ENCODE measurements around the gene MRPL48.

- TF ChIP-seq REST (IDR thresholded peaks at IDR 0.05; ENCODE audit: insufficient read depth in 1 of 2, low read depth in 2 of 2, low read length in 2 of 2) (no peak), SIN3A (IDR thresholded peaks at IDR 0.05; ENCODE audit: borderline replicate concordance, insufficient read depth, low read length) (no peak), POLR2AphosphoS5 (IDR thresholded peaks at IDR 0.05; ENCODE audit: low read depth, low read length) (no peak)
These were observed 13.5 kb downstream of the MRPL48 start for GRCh38 chr11:73801136-73801535.

Data from PFSK-1 (cell line).